ENCODE results near the gene ABCB7.

The ABCB7 gene

GRCh38 chrX:75106772-75107171 is 49.3 kb downstream of the ABCB7 start:
- no peak for TF ChIP-seq POLR2A (IDR thresholded peaks at IDR 0.05; ENCODE audit: extremely low read depth, insufficient read length)
- H3K4me3 ChIP-seq (ENCODE audit: low read depth, low read length), result no peak overlapping the region
- no peak for DNase-seq (ENCODE audit: low read depth)

GRCh38 chrX:75096331-75096730 is 59.8 kb downstream of the ABCB7 start:
- H3K4me3 ChIP-seq (ENCODE audit: low read depth, low read length), result no peak overlapping the region
- no peak for DNase-seq (ENCODE audit: low read depth)
- TF ChIP-seq MAX (IDR thresholded peaks at IDR 0.05; ENCODE audit: low read depth, low read length) (no peak), MYC (IDR thresholded peaks at IDR 0.05; ENCODE audit: low read depth, low read length) (no peak)

- H3K4me3 ChIP-seq (ENCODE audit: low read depth, low read length), result no peak overlapping the region
- no peak for DNase-seq (ENCODE audit: low read depth)
- TF ChIP-seq POLR2A (IDR thresholded peaks at IDR 0.05; ENCODE audit: extremely low read depth, insufficient read length) (no peak), MYC (IDR thresholded peaks at IDR 0.05; ENCODE audit: low read depth, low read length) (no peak), CTCF (IDR thresholded peaks at IDR 0.05; ENCODE audit: low read depth, low read length) (no peak), MAX (IDR thresholded peaks at IDR 0.05; ENCODE audit: low read depth, low read length) (no peak)
These were observed 69.3 kb downstream of the ABCB7 start for GRCh38 chrX:75086731-75087195.

GRCh38 chrX:75084757-75085156 is 71.3 kb downstream of the ABCB7 start:
- DNase-seq (ENCODE audit: low read depth), result no peak
- no peak overlapping the region for H3K4me3 ChIP-seq (ENCODE audit: low read depth, low read length)
- TF ChIP-seq POLR2A (IDR thresholded peaks at IDR 0.05; ENCODE audit: extremely low read depth, insufficient read length), result no peak
- no peak for TF ChIP-seq MYC (IDR thresholded peaks at IDR 0.05; ENCODE audit: low read depth, low read length)
- TF ChIP-seq CTCF (IDR thresholded peaks at IDR 0.05; ENCODE audit: low read depth, low read length), result no peak
- TF ChIP-seq MAX (IDR thresholded peaks at IDR 0.05; ENCODE audit: low read depth, low read length), result no peak

GRCh38 chrX:75076429-75076828 is 79.7 kb downstream of the ABCB7 start:
- TF ChIP-seq POLR2A (IDR thresholded peaks at IDR 0.05; ENCODE audit: extremely low read depth, insufficient read length) (no peak), MYC (IDR thresholded peaks at IDR 0.05; ENCODE audit: low read depth, low read length) (no peak), MAX (IDR thresholded peaks at IDR 0.05; ENCODE audit: low read depth, low read length) (no peak), CTCF (IDR thresholded peaks at IDR 0.05; ENCODE audit: low read depth, low read length) (no peak)
- no peak overlapping the region for H3K4me3 ChIP-seq (ENCODE audit: low read depth, low read length)
- DNase-seq (ENCODE audit: low read depth), result no peak

GRCh38 chrX:75074475-75074874 is 81.6 kb downstream of the ABCB7 start:
- H3K4me3 ChIP-seq (ENCODE audit: low read depth, low read length), result no peak overlapping the region
- no peak for DNase-seq (ENCODE audit: low read depth)
- no peak for TF ChIP-seq MYC (IDR thresholded peaks at IDR 0.05; ENCODE audit: low read depth, low read length)
- TF ChIP-seq POLR2A (IDR thresholded peaks at IDR 0.05; ENCODE audit: extremely low read depth, insufficient read length), result no peak
- TF ChIP-seq CTCF (IDR thresholded peaks at IDR 0.05; ENCODE audit: low read depth, low read length), result no peak
- no peak for TF ChIP-seq MAX (IDR thresholded peaks at IDR 0.05; ENCODE audit: low read depth, low read length)

GRCh38 chrX:75071334-75071733 is 84.7 kb downstream of the ABCB7 start:
- no peak for DNase-seq (ENCODE audit: low read depth)
- TF ChIP-seq CTCF (IDR thresholded peaks at IDR 0.05; ENCODE audit: low read depth, low read length), result no peak
- no peak for TF ChIP-seq MYC (IDR thresholded peaks at IDR 0.05; ENCODE audit: low read depth, low read length)
- no peak for TF ChIP-seq POLR2A (IDR thresholded peaks at IDR 0.05; ENCODE audit: extremely low read depth, insufficient read length)
- no peak for TF ChIP-seq MAX (IDR thresholded peaks at IDR 0.05; ENCODE audit: low read depth, low read length)

More at GRCh38 chrX:75071334-75071733, 84.7 kb downstream of the ABCB7 start:
- H3K4me3 ChIP-seq (ENCODE audit: low read depth, low read length), result no peak overlapping the region

Measured in NB4 (cell line).